ENCODE data around the gene ALDOB. TPM values are rescaled to one million over a fixed set of nuclear protein-coding genes. Genes with fewer than 3 reads are reported as not detected.

Gene ALDOB
- total and polyA plus RNA-seq, 2 of the 13 experiments (the other 11 are each of a cell fraction or from before 2014, with no cell fraction given): 0.29 to 0.97 TPM

DNA sequence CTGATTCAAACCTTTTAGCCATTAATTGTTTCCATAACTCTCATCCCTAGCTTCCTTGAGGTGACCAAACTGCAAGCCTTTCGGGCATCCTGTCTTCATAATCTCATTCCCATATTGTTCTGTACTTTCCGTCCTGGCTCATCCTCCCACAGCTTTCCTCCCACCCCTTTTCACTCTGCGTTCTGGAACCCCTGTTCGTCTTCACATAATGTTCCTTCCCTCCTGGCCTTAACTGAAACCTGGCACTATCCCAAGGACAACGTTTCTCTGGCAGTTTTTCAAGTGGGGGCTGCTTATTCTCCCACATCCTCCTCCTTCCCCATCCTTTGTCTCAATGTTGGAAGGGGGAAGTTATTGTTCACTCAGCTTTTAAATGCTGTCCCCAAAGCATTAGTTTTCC is 35.5 kb downstream of the ALDOB start (continued):
- TF ChIP-seq, protein P1, sequence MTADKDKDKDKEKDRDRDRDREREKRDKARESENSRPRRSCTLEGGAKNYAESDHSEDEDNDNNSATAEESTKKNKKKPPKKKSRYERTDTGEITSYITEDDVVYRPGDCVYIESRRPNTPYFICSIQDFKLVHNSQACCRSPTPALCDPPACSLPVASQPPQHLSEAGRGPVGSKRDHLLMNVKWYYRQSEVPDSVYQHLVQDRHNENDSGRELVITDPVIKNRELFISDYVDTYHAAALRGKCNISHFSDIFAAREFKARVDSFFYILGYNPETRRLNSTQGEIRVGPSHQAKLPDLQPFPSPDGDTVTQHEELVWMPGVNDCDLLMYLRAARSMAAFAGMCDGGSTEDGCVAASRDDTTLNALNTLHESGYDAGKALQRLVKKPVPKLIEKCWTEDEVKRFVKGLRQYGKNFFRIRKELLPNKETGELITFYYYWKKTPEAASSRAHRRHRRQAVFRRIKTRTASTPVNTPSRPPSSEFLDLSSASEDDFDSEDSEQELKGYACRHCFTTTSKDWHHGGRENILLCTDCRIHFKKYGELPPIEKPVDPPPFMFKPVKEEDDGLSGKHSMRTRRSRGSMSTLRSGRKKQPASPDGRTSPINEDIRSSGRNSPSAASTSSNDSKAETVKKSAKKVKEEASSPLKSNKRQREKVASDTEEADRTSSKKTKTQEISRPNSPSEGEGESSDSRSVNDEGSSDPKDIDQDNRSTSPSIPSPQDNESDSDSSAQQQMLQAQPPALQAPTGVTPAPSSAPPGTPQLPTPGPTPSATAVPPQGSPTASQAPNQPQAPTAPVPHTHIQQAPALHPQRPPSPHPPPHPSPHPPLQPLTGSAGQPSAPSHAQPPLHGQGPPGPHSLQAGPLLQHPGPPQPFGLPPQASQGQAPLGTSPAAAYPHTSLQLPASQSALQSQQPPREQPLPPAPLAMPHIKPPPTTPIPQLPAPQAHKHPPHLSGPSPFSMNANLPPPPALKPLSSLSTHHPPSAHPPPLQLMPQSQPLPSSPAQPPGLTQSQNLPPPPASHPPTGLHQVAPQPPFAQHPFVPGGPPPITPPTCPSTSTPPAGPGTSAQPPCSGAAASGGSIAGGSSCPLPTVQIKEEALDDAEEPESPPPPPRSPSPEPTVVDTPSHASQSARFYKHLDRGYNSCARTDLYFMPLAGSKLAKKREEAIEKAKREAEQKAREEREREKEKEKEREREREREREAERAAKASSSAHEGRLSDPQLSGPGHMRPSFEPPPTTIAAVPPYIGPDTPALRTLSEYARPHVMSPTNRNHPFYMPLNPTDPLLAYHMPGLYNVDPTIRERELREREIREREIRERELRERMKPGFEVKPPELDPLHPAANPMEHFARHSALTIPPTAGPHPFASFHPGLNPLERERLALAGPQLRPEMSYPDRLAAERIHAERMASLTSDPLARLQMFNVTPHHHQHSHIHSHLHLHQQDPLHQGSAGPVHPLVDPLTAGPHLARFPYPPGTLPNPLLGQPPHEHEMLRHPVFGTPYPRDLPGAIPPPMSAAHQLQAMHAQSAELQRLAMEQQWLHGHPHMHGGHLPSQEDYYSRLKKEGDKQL (CRISPR knock-in tag; IDR thresholded peaks at IDR 0.05; ENCODE audit: low read depth): no peak
- TF ChIP-seq, protein P2, sequence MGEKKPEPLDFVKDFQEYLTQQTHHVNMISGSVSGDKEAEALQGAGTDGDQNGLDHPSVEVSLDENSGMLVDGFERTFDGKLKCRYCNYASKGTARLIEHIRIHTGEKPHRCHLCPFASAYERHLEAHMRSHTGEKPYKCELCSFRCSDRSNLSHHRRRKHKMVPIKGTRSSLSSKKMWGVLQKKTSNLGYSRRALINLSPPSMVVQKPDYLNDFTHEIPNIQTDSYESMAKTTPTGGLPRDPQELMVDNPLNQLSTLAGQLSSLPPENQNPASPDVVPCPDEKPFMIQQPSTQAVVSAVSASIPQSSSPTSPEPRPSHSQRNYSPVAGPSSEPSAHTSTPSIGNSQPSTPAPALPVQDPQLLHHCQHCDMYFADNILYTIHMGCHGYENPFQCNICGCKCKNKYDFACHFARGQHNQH (CRISPR knock-in tag; IDR thresholded peaks at IDR 0.05): no peak
- TF ChIP-seq GABPA (IDR thresholded peaks at IDR 0.05; ENCODE audit: low read depth, low read length) (no peak), GABPA (CRISPR knock-in tag; IDR thresholded peaks at IDR 0.05; ENCODE audit: low read depth) (no peak), RBFOX2 (IDR thresholded peaks at IDR 0.05; ENCODE audit: low read depth, low read length) (peak; percentile 37; the same call in 1 of the 2 replicates), FOXA1 (IDR thresholded peaks at IDR 0.05) (no peak), FOXA1 (CRISPR knock-in tag; IDR thresholded peaks at IDR 0.05) (no peak), GFI1 (CRISPR knock-in tag; IDR thresholded peaks at IDR 0.05; ENCODE audit: borderline replicate concordance) (0 out of 2 replicates have a peak, but pooled peaks have one; percentile 32), SMARCE1 (IDR thresholded peaks at IDR 0.05; ENCODE audit: borderline replicate concordance) (no peak), ESRRA (CRISPR knock-in tag; IDR thresholded peaks at IDR 0.05; ENCODE audit: low read depth) (no peak), ZNF772 (CRISPR knock-in tag; IDR thresholded peaks at IDR 0.05) (no peak), ZNF607 (CRISPR knock-in tag; IDR thresholded peaks at IDR 0.05; ENCODE audit: borderline replicate concordance) (no peak), POLR2AphosphoS5 (IDR thresholded peaks at IDR 0.05; ENCODE audit: low read depth, low read length) (0 out of 2 replicates have a peak, but pooled peaks have one; percentile 2), PRDM10 (CRISPR knock-in tag; IDR thresholded peaks at IDR 0.05; ENCODE audit: low read depth) (no peak), MEIS1 (CRISPR knock-in tag; IDR thresholded peaks at IDR 0.05; ENCODE audit: borderline replicate concordance) (no peak), GRHL1 (CRISPR knock-in tag; conservative IDR thresholded peaks at IDR 0.05) (no peak), SNRNP70 (IDR thresholded peaks at IDR 0.05; ENCODE audit: low read depth, low read length) (no peak), GTF3A (CRISPR knock-in tag; conservative IDR thresholded peaks at IDR 0.05) (0 out of 2 replicates have a peak, but pooled peaks have one; percentile 65), ZNF749 (CRISPR knock-in tag; IDR thresholded peaks at IDR 0.05; ENCODE audit: borderline replicate concordance) (no peak), ZSCAN31 (CRISPR knock-in tag; IDR thresholded peaks at IDR 0.05; ENCODE audit: low read depth) (no peak)
